HG02588 (cell line): Measurements from ENCODE around the gene WDR18.

Source experiments
- ATAC-seq: cut with Tn5 transposase; IDR thresholded peaks from one replicate; pipeline ENCODE4 v1.9.1; 2021; ENCODE audit warnings: mild to moderate bottlenecking, moderate library complexity; ENCODE audit not compliant: unreplicated experiment

The WDR18 gene

GRCh38 chr19:964761-965694 lies 19.1 kb upstream of the WDR18 start:
- no peak for ATAC-seq

- no peak for ATAC-seq
Observed at GRCh38 chr19:966485-967088, 17.6 kb upstream of the WDR18 start.

GRCh38 chr19:970695-971094 lies 13.4 kb upstream of the WDR18 start:
- ATAC-seq, result no peak

DNA sequence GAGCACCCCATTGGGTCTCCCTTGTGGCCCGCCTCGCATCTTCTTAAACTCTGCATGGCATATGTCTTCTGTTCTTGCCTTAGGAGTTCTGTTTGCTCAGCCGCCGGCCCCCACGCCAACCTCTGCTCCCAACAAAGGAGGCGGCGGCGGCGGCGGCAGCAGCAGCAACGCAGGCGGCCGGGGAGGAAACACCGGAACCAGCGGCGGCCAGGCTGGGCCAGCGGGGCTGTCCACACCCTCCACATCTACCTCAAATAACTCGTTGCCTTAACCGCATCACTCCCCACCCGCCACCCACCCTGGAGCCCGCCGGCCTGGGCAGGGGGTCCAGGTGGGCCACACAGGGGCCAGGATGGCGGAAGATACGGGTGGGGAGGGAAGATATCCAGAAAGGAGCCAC lies 12.3 kb upstream of the WDR18 start:
- ATAC-seq, result no peak

DNA sequence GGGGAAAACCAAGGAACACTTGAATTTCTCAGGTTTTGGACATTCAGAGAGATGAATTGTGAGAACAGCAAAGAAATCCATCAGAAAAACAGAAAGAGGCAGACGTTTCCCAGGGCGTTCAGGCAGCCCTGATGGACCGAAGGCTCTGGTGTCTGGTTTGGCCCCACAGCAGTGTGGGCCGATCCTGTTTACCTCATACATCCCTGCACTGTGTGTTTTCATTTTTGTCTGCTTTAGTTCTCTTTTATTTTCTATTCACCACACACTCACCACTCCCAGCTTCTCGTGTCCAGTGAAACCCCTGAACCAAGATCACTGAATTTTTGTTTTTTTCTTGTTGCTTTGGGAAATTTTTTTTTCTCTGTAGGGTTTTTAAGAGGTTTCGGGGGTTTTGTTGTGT lies 11.9 kb upstream of the WDR18 start:
- no peak for ATAC-seq

DNA sequence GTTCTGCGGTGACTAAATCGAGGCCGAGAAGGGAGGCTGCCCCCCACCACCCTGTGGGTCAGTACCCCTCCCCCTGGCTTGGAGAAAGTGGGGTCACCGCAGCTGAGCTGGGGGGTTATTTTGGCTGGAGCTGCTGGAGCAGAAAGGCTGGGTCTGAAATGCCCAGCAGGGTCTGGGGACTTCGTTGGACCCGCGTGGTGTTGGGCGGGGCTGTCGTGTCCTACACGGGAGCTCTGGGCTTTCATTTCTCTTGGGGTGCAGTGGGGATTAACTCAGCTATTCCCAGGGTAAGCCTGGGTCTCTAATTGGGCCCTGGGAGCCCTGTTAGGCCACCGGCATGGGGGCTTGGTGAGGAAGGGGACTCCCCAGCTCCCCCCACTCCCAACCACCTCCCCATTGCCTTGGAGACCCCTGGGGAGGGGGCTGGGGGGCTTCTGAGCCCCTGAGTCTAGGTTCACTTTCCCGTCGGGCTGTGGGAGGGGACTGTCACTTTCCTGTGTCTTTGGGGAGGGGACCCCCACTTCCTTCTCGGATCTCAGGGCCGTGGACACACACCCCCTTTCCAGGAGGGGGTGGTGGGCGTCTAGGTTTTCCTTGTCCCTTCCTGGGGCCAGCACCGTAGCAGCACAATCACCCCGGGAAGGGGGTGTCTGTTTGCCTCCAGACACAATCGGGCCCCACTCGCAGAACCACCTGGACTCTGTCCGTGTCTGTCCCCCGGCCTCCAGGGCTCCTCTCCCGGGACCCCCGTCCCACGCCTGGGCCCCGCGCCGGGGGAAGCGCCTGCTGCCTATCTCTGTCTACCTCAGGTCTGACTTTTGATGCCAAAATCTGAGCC lies 10.2 kb upstream of the WDR18 start:
- no peak for ATAC-seq

DNA sequence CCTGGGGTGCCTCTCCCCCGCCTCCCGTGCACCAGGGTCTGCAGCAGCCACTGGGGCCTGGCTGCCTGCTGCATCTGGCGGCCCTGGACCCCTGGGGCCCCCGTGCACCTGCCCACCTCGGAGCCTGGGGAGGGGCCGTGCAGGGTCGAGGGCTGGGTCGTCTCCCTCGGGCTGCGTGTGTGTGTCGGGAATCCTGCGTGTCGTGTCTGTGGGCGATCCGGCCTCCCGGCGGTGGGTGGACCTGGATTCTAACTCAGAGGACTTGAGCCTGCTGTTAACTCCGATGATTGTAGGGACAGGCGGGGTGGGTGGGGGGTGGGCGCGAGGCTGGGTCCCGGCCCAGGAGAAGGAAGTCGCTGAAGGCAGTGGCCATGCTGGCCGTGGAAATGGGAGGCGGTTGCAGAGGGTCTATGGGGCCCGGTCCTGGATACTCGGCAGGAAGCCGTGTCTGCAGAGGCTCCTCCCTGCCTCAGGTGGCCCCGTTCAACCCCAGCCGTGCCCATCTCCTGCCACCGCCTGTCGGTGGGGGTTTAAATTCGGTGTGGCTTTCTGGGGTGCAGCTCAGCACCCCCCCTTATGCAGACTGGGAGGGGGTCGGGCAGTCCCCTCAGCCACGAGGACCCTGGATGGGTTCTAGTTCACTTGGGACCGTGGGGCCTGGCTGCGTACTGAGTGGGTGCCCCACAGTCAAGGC lies 9.4 kb upstream of the WDR18 start:
- ATAC-seq, result no peak

DNA sequence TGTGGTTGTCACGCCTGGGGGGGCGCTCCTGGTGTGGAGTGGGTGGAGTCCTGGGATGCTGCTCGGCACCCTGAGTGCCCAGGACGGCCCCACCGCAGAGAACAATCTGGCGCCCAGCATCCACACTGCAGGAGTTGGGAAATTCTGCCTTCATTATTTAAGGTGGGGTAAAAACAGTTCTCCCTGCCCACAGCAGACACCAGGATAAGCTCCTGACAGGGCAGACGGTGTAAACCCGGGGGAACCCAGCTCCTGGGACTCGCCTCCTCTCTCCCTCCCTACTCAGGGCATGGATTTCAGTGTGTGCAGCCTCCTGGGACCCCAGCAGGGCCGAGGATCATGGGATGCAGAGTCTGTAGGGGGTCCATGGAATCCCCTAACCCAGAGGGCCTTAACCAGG lies 7.7 kb upstream of the WDR18 start:
- ATAC-seq, result no peak

GRCh38 chr19:977058-977464 lies 7.1 kb upstream of the WDR18 start:
- ATAC-seq, result no peak

GRCh38 chr19:979318-979741 lies 4.8 kb upstream of the WDR18 start:
- no peak for ATAC-seq

DNA sequence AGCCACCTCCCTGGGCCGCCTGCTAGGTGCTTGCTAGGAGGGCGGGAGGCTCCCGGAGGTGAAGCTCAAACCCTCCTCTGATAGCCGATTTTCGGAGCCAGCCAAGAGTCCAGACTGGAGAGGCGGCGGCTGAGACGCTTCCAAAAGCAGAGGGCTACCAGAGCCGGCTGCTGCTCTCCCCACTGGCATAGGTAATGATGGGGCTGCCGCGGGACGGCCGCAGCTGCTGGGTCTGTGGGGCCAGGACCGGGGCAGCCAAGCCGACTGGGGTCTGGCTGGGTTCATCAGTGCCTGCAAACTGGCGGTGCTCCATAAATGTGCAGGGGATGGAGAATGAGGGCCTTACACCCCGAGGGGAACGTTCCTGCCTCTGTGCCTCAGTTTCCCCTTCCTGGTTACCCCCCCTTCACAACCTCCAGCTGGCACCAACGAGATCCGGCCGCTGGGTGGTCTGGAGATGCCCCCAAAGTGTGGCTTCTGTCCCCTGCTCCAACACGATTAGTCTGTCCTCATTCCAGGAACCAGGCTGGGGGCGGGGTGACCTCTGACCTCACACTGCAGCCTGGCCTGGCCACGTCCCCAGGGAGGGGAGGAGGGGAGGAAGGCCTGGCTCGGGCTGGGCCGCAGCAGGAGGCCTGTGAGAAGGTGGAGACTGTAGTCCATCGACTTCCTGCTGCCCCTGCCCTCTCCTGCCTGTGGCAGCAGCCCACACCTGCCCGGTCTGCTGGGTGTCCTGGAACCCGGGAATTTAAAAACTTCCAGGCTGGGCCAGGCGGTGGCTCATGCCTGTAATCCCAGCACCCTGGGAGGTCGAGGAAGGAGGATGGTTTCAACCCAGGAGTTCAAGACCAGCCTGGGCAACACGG lies 3.8 kb upstream of the WDR18 start:
- ATAC-seq, result no peak

DNA sequence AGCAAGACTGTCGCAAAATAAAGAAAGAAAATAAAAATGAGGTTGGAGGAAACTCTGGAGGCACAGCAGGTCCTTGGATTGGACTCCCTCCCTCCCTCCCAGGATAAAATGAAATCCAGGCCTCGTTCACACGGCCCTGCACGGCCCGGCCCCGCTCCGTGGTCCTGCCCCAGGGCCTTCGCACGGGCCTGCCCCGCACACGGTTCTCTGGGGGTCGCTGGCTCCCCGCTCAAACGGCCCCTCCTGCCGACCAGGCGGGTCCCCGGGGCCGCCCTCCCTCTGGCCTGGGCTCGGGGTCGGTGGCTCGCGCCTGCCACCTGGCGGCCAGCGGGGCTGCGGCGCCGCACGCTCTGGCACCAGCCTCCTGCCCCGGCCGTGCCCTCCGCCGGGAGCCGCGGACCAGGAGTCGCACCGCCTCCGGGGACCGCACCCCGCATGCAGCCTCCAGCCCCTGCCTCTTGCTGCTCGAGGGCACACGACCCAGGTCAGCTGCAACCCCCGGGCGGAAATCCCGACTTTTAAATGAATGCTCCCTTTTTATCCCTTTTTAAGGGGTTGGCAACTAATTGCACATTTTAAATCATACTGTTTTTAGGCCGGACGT lies 1.5 kb upstream of the WDR18 start:
- ATAC-seq, result peak; percentile 48

DNA sequence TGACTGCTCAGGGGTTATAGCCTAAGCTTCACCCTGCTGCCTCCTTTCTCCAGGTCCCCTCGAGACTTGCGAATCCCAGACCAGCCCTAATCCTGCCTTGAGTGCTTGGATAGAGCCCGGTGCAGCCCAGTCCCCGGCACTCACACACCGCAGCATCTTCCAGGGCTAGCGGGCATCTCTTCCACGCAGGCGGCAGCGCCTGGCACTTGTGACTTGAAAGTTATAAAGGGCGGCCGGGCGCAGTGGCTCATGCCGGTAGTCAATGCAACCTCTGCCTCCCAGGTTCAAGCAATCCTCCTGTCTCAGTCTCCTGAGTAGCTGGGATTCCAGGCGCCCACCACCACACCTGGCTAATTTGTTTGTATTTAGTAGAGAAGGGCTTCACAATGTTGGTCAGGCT lies 1.9 kb downstream of the WDR18 start:
- ATAC-seq, result no peak

GRCh38 chr19:988081-988480 lies 3.9 kb downstream of the WDR18 start:
- no peak for ATAC-seq

- no peak for ATAC-seq
Observed at GRCh38 chr19:988510-988909, 4.4 kb downstream of the WDR18 start.

GRCh38 chr19:989381-990081 lies 5.4 kb downstream of the WDR18 start:
- no peak for ATAC-seq

GRCh38 chr19:990119-990571 lies 6.0 kb downstream of the WDR18 start:
- no peak for ATAC-seq

DNA sequence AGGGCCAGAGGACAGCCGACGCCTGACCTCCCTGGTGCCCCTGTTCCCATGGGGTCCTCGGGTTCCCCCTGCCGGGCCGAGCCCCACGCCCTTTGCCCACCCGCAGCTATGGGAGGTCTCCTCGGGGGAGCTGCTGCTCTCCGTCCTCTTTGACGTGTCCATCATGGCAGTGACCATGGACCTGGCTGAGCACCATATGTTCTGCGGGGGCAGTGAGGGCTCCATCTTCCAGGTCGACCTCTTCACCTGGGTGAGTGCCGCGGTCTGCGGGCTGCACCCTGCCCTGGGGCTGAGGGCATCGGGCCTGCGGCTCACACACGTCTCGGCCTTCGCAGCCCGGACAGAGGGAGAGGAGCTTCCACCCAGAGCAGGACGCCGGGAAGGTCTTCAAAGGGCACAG lies 6.6 kb downstream of the WDR18 start:
- ATAC-seq, result no peak
